Fibroblast of villous mesenchyme (primary cell): ENCODE results near the gene MYBPHL. TPM values are rescaled to one million over a fixed set of nuclear protein-coding genes. Genes with fewer than 3 reads are reported as not detected.

Source experiments
- DNase-seq: peaks from one replicate; pipeline ENCODE4 v3.0.0-alpha.2; 2010; ENCODE audit warnings: low read depth
- H3K4me3 ChIP-seq: 2 replicates; pipeline ENCODE4 v1.5.1; 2011; ENCODE audit warnings: low read depth, mild to moderate bottlenecking, low read length
- total RNA-seq: library from RNA; depleted of rRNA; stranded (reverse); fragments of >200 nt; gene quantifications from 2 replicates; pipeline ENCODE4 v1.2.3, GENCODE V29; 2012
- TF ChIP-seq, protein P1 (sequence below): IDR thresholded peaks from 2 replicates; pipeline ENCODE4 v1.5.1; 2012; ENCODE audit warnings: low read depth, mild to moderate bottlenecking, low read length; ENCODE audit not compliant: insufficient read depth

Gene MYBPHL
- total RNA-seq, 1 donor: not detected

- peak; percentile 45 for DNase-seq
- TF ChIP-seq, protein P1, sequence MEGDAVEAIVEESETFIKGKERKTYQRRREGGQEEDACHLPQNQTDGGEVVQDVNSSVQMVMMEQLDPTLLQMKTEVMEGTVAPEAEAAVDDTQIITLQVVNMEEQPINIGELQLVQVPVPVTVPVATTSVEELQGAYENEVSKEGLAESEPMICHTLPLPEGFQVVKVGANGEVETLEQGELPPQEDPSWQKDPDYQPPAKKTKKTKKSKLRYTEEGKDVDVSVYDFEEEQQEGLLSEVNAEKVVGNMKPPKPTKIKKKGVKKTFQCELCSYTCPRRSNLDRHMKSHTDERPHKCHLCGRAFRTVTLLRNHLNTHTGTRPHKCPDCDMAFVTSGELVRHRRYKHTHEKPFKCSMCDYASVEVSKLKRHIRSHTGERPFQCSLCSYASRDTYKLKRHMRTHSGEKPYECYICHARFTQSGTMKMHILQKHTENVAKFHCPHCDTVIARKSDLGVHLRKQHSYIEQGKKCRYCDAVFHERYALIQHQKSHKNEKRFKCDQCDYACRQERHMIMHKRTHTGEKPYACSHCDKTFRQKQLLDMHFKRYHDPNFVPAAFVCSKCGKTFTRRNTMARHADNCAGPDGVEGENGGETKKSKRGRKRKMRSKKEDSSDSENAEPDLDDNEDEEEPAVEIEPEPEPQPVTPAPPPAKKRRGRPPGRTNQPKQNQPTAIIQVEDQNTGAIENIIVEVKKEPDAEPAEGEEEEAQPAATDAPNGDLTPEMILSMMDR: no peak
Observed at GRCh38 chr1:109281680-109282496, 24.9 kb downstream of the MYBPHL start.

DNA sequence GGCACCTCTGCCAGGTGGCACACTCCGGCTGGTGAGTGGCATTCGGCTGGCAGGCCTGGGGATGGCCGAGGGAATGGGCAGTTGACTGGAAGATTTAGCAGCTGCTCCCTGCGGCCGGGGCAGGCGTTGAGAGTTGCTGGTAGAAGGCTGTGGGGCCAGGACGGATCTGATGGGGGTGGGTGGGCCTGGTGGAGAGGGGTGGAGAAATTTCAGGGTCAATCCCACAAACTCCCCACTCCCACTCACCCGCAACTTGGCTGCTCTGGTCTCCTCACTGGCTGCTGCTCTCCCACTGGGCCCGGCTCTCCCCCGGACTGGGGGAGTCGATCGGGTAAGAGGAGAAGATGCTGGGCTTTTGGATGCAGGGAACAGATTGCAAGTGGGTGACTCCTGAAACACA lies 25.9 kb downstream of the MYBPHL start:
- DNase-seq: no peak
- no peak overlapping the region for H3K4me3 ChIP-seq
- TF ChIP-seq, protein P1: no peak

More at GRCh38 chr1:109281680-109282496, 24.9 kb downstream of the MYBPHL start:
- H3K4me3 ChIP-seq: peak overlapping the region; percentile 81

DNA sequence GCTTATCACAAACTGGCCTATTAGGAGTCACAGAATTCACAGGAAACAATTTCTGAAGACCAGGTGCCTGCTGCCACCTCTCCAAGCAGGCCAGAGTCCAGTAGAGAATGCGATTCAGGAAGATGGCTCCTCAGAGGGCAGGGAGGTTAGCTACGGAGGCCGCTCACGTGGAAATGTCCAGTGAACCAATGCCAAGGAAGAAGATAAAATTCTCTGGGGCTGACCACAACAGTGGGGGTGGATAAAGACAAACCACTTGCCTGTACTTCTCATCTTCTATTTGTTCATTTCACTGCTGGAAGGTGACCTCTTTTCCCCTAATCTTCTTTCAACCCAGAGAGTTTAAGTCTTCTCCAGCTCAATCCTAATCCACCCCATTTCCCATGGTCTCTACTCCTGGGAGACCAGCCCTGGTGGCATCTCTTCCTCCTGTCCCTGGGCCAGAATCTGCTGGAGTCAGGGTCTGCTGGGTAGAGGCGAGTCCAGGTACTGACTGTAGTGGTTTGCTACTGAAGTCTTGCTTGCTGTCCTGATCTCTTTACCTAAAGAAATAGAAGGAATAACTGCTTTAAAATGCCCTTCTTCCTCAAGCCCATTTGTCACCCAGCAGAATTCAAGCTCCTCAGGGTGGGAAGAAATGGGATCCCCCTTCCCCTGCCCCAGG lies 27.1 kb downstream of the MYBPHL start:
- no peak for DNase-seq
- no peak overlapping the region for H3K4me3 ChIP-seq
- TF ChIP-seq, protein P1: no peak

DNA sequence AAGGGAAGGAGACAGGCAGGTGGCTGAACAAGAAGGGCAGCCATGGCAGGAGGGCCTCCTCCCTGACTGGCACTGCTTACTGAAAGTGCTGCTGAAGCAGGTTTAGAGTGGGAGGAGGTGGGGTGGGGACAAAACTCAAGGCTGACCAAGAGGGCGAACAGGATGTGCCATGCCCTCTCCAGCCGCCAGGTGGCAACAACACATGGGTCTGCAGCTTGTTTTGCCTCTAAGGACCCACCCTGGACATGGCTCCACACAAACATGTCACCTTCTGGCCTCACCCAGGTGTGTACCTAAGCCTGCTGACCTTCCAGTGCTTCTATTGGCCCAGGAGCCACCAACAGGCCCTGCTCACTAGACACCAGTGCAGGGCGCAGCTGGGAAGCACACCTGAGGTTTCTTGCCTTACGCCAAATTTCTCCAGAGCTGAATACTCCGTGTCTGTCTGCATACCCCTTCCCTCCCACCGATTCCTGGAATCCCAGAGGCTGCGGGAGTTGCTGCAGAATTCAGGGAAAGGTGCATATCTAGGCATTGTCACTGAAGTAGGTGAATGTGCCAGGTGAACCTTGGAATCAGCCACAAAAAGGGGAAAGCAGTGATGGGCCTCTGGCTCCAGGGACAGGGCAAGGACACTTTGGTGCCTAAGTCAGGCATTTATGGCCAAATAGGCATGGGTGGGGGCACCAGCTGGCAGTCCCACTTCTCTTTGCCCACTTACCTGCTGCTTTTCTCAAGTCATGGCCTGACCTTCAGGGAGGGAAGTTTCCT lies 29.2 kb downstream of the MYBPHL start:
- DNase-seq: peak; percentile 68
- TF ChIP-seq, protein P1: peak; percentile 93
- no peak overlapping the region for H3K4me3 ChIP-seq

DNA sequence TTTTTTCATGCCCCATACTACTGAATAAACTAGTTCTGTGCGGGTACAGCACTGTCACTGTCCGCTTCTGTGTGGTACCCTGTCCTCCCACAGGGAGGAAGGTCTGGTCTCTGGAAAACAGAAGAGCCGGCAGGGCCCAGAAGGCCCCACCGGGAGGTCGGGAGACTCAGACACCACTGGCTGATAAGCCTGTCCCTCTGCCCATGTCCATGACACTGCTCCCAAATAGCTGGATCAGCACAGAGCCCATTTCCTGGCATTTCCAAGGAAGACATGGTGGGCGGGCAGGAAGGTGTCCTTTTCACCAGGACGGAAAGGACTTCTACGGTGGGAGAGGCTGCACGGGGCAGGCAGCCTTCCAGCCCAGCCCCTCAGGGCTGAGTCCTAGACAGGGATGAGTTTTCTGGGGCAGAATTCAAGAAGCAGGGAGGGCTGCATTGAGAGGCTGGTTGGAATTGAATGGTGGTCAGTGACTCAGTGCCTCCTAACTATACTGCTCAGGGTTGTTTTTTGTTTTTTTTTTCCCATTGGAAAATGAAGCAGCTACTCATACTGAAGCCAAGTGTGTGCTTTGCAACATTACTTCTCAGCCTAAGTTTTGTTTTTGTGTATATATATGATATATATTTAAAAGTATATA lies 31.0 kb downstream of the MYBPHL start:
- TF ChIP-seq, protein P1: no peak
- no peak for DNase-seq
- H3K4me3 ChIP-seq: no peak overlapping the region
